GM21825 (cell line): Measurements from ENCODE around the gene CTNNA3.
A peak's percentile ranks its signal among the peaks of the same experiment; 100 is the strongest.
"Not testable (repeated sequence)": the region's sequence is repeated elsewhere in the genome, so short reads cannot be mapped to it uniquely, and the experiment has no call there.

Source experiments
- ATAC-seq: cut with Tn5 transposase; IDR thresholded peaks from one replicate; pipeline ENCODE4 v1.9.1; 2021; ENCODE audit warnings: mild to moderate bottlenecking, moderate library complexity; ENCODE audit not compliant: unreplicated experiment

The CTNNA3 gene

GRCh38 chr10:67696029-67696428, at the start of gene CTNNA3:
Gene CTNNA3, minus strand, starts transcription at chr10:67696195.
- no peak for ATAC-seq

- ATAC-seq: no peak
Measured at GRCh38 chr10:67735430-67735829, 39.4 kb upstream of the CTNNA3 start.

GRCh38 chr10:67733511-67733910, 37.5 kb upstream of the CTNNA3 start:
- ATAC-seq: no peak

GRCh38 chr10:67725567-67725966, 29.6 kb upstream of the CTNNA3 start:
- no peak for ATAC-seq

GRCh38 chr10:67723601-67724000, 27.6 kb upstream of the CTNNA3 start:
- ATAC-seq: no peak

- peak; percentile 78 for ATAC-seq
Measured at GRCh38 chr10:67722113-67722512, 26.1 kb upstream of the CTNNA3 start.

GRCh38 chr10:67716455-67716854, 20.5 kb upstream of the CTNNA3 start:
- ATAC-seq: not testable (repeated sequence)

GRCh38 chr10:67705921-67706320, 9.9 kb upstream of the CTNNA3 start:
- no peak for ATAC-seq

- not testable (repeated sequence) for ATAC-seq
Measured at GRCh38 chr10:67699613-67700270, 3.7 kb upstream of the CTNNA3 start.

GRCh38 chr10:67698164-67698563, 2.2 kb upstream of the CTNNA3 start:
- no peak for ATAC-seq

- peak; percentile 72 for ATAC-seq
Measured at GRCh38 chr10:67697724-67698131, 1.7 kb upstream of the CTNNA3 start.

GRCh38 chr10:67696679-67697078, 684 bp upstream of the CTNNA3 start:
- no peak for ATAC-seq

GRCh38 chr10:67695555-67695954, 440 bp downstream of the CTNNA3 start:
- ATAC-seq: no peak

- not testable (repeated sequence) for ATAC-seq
Measured at GRCh38 chr10:67691861-67692260, 4.1 kb downstream of the CTNNA3 start.

GRCh38 chr10:67690540-67690939, 5.5 kb downstream of the CTNNA3 start:
- ATAC-seq: not testable (repeated sequence)

GRCh38 chr10:67684140-67684539, 11.9 kb downstream of the CTNNA3 start:
- ATAC-seq: not testable (repeated sequence)

GRCh38 chr10:67678335-67678974, 17.5 kb downstream of the CTNNA3 start:
- ATAC-seq: no peak

- ATAC-seq: no peak
Measured at GRCh38 chr10:67676208-67676825, 19.7 kb downstream of the CTNNA3 start.

- no peak for ATAC-seq
Measured at GRCh38 chr10:67670401-67670800, 25.6 kb downstream of the CTNNA3 start.

GRCh38 chr10:67669978-67670377, 26.0 kb downstream of the CTNNA3 start:
- no peak for ATAC-seq

- ATAC-seq: no peak
Measured at GRCh38 chr10:67668448-67668847, 27.5 kb downstream of the CTNNA3 start.

GRCh38 chr10:67667035-67667425, 29.0 kb downstream of the CTNNA3 start:
- no peak for ATAC-seq
